ENCODE data around the gene IGF1R.

The IGF1R gene

DNA sequence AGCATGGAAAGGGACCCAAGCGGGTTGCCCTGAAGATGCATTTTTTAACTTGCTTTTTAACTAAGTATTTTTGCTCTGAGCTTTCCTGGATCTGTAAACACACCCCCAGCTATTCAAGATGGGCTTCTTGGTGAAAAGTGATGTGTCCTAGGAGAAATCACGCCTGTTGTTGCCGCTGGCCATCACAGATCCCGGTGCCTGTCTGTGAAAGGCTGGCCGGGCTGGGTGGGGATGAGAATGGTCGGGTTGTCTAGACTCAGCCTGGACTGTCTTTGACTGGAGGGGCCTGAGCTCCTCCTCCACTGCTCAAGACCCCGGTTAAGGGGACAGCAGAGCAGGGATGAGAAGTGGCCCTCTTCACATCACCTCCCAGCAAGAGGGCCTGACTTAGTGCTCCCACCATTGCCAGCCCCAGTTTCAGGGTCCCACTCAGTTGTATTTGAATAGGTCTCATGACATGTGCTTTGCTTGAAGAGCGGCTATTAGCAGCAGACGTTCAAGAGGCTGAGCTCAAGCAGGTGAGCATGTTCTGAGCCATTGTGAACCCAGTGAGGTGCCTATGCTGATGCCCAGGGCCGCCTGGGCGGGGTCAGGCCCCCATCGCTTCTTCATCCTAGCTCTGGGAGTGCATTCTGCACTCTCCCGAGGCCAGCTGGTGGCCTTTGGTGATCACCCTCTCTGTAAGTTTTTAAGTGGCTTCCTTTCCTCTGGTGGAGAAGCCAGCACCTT lies 79.9 kb downstream of the IGF1R start:
- DNase-seq: no peak

DNA sequence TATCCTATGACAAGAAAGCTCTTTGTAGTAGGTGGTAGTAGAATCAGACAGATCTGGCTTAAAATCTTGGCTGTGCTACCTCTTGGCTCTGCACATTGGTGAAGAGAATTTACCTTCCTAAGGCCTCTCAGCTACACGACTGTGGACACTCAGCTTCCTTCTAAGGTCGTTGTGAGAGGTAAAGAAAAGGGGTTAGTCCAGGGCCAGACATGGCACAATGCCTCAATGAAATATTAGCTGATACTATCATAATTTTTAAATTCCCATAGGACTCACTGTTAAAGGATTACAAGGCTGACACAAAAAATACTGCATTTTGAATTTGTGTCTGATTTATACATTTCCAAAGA lies 80.4 kb downstream of the IGF1R start:
- DNase-seq: no peak

DNA sequence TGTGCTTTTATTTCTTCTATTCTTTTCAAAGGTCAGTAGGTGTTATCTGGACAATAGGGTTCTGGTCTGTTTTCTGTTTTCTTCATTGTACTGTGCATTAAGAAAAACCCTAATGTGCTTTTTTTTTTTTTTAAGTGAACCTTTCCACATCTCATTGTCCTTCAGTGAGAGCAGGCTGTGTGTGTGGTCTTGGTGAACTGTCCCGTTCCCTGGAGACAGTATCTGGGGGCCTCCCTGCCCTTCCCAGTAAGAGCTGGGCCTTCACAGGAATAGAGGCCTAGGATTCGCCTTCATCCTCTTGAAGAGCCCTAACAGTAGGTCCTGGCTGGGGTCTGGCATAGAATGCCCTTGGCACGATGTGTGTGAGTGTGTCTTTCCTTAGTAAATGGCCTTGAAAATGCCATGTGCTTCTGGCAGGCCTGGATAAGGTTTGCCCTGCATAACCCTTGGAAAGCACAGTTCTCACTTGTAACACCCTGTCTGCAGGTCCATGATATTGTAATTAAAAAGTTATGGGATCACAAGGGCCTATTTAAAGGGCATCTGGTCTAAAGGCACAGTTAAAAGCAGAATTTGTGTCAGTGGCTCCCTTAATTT lies 81.2 kb downstream of the IGF1R start:
- DNase-seq: no peak

DNA sequence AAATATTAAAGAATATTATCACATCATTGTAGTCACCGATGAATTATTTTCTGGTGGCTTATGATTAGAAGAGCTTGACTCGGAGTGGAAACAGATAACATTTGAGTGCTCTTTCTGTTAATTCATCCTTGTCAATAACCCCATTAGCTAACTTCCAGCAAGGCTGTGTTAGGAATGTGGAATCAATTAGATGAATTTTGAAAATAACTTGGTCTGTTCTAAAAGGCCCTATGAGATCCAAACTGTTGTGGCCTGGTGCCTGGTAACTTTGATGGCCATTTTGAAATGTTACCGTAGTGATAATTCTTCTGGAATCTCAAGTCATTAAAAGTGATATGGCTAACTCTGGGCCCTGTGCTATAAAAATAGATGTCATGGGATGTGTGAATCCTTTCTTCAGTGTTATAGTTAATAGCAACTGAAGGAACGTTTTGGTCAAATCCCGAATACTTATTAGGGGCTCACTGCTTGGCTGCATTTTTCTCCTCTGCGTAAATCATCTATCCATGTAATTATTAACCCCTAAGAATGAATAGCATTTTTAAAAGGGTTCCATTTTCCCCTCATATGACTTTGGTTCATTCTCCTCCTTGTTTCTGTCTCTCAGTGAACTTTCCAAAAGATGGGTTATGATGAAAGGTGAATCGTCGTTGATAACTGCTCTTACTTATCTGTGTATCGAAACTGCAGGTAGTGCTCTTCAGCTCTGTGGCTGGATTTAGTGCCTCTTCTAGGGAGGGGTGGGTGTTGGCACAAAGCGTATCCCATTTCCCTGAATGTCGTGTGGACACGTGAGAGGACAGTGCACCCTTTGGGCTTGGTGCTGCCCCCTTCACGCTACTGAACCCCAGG lies 82.7 kb downstream of the IGF1R start:
- DNase-seq: no peak

DNA sequence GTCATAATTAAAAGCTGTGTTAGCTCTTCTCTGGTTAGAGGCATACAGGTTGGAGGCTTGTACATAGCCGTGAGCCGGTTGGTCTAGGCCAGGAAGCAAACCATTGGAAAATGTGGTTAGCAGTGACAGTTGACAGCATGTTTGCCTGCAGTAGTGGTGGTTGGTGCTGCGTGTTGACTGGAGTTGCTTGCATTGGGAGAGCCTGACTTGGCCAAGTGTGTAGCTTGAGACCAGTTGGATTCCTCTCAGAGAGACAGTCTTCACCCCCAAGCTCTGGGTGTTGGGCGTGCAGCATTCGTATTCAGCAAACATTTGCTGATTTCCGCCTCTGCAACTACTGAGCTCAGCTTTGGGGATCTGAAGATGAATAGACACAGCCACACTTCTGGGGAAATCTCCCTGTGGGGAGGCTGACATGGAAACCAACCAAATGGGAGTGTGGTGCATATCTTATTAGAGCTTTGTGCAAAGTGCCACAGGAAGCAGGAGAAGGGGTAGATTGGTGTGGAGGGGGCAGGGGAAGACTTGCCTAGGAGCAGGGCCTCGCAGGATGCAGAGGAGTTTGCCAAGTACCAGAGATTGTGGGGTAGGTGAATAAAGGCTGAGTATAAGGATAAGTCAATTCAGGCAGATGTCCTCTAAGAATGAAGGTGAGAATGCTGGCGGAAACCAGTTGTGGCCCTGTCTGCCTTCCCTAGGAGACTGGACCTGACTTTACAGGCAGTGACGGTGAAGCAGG lies 83.5 kb downstream of the IGF1R start:
- DNase-seq: no peak

DNA sequence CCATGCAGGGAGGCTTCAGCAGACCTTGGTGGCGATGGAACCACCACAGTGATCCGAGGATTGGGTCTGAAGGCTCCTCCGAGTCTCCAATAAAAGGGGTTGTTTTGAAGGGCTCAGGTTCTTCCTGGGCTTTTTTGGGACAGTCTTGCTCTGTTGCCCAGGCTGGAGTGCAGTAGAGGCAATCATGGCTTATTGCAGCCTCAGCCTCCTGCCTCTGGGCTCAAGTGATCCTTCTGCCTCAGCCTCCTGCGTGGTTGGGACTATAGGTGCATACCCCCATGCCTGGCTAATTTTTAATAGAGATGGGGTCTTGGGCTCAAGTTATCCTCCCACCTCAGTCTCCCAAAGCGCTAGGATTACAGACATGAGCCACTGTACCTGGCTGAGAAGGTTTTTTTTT lies 84.8 kb downstream of the IGF1R start:
- no peak for DNase-seq

DNA sequence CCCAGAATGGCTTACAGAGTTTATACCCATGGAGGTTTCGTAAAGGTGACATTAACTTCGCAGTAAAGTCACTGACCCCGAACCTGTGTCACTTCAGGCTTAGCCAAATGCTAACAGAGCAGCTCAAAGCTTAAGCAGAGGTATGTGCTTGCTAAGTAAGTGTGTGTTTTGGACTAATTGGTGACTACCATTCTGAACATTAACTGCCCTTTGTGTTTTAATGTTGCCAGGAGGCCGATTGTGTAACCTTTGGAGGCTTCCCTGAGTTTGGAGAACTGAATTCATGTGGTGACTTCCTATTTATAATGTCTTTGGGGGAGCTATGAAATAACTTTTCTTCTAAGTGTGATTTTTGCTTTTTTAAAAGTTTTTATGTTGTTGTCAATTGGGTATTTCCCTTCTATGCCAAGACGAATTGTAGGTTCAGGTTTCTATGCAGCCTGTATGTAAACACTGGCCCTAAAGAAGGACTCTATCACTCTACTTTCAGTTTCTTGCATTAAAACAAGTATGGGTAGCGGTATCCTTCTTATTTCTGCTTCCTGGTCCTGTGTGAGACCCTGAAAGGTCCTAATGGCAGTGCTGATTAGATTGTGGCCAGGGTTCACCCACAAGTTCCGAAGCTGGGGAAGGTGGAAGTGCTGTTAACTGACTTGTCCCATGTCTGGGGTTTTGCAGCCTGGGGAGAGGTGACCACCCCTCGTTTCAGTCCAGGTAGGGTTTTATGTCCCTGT lies 86.3 kb downstream of the IGF1R start:
- no peak for DNase-seq

DNA sequence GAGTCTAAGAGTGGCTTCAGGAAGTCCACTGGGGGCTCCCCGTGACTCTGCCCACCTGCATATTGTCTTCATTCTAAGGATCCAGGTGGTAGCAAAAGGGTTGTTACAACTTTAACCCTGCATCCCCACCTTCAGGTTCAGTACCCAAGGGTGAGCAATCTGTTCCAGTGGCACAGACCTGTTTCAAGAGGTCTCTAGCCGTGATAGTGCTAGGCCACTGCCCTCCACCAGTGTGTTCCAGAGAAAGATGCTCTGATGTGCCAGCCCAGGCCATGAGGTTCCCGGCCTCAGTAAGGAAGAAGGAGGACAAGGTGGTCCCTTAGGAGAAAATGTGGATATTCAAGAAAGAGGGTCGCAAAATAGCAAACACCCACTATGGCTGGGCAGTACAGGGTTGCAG lies 87.0 kb downstream of the IGF1R start:
- DNase-seq: no peak

DNA sequence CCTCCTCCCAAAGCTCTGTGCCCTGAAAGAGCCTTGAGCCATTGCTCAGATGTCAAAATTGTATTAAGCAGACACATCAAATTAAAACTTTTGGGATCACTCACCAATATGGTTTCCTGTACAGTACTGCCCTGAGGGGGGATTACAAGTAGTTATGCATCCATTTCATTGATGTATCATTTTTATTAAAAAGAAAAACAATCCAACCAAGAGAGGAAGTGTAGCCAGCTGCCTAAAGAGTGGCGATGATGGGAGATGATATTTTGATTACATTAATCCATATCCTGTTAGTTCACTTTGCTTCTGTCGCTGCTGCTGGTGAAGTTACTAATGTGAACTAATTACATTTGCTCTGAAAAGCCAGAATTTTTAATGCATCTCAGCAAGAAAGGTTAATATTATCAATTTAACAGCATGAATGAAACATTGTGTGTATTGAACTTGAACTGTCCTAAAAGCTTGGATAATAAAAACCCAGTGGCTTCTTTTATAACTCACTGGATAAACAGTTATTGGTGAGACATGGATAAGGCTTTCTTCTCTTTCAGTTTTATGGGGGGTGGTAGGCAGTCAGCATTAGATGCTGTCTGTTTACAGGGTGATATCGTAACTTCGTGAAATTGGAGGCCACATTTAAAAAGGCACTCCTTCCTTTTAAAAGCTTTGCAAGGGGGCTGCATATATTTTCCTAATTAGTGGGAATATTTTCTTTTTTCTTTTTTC lies 87.7 kb downstream of the IGF1R start:
- DNase-seq: no peak

DNA sequence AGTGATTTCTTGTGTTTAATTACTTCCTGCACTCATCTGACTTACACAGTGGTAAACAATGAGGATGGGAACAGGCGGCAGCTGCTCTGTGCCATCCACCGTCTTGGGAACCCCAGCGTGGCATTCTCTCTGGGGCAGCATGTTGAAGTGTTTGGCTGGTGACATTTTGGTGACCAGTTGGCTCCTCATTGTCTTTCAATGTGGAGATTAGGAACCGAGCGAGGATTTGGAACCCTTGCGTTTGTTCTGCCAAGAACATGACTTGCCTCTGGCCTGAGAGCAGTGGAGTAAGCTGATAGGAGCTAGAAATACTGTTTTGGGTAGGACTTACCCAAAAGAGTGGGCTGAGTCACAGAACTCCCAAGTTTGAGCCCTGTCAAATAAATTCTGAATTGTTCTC lies 88.8 kb downstream of the IGF1R start:
- DNase-seq: no peak

DNA sequence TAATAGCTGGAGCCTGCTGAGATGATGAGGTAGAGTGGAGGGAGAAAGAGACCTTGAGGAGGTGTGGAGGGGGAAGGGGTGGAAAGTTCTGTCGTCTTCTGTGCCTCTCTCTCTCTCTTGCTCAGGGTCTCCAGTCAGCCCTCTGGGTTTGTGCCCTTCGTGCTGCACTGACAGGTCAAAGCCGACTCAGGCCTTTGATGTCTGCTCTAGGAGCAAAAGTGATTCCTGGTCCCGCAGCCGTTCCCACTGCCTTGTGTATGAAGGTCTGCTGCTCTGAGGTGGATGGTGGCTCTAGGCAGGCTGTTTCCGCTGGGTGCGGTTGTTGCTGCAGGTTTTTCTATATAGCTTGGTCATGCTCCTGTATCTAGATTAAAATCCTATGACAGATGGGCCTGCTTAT lies 89.4 kb downstream of the IGF1R start:
- no peak for DNase-seq

DNA sequence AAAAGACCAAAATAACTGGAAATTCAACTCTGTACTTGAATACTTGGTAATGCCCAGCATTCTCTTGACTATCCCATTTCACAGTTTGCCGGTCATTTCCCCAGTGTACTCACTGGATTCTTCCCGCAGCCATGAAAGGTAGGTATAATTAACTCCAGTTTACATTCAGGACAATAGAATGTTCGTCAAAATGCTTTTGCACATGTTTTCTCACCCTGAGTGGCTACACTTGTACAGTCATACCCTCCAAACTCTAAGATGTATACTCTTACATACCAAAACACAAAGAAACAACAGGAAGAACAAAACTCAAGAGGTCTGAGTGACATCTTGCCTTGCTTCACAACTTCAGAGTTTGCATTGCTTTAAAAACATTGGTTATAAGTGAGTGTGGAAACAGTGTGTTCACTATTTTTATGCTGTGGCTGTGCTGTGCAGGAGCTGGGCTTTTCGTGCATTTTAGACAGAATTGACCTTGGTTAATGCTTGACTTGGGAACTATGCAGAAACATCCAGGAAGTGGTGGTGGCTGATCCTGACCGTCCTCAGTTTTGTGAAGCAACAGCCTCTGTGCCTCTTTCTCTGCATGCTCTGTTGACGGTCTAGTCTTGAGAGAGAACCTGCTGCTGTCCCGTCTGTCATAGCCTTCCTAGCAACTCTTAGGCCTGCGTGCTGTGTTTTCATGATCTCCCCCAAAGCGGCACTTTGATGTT lies 90.5 kb downstream of the IGF1R start:
- DNase-seq: no peak

DNA sequence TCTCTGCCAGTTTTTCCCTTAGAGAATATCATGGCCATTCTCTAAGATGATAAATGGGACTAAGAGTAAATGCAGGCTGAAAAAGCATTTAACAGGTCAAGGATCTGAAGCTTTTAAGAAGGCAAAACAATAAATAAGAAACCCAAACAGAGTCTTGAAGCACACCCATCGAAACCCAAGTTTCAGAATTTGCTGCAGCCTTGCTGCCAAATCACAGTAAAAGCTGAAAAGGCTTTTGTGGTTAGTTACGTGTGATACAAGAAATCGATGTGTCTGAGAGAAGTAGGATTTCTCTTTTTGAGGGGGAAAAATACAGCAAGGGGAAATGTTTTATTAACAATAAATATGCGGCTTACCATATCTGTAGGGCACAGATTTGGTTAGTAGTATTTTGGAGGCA lies 92.0 kb downstream of the IGF1R start:
- DNase-seq: no peak

DNA sequence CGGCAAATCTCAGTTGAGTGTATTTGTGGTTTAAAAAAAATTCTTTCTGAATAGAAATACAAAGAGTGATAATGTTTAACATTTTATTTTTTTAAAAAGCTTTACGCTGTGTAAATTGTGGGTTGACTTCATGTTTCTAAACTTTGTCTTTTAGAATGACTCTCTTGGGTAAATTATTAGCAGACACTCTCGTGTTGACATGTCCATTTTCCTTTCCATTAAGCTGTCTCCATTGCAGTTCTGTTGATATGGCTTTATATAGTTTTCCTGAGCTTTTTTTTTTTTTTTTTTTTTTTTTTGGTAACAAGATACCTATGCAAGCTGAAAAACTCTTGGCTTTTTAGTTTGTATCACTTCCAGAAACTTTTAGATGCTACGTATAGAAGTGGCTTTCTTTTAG lies 92.6 kb downstream of the IGF1R start:
- no peak for DNase-seq

DNA sequence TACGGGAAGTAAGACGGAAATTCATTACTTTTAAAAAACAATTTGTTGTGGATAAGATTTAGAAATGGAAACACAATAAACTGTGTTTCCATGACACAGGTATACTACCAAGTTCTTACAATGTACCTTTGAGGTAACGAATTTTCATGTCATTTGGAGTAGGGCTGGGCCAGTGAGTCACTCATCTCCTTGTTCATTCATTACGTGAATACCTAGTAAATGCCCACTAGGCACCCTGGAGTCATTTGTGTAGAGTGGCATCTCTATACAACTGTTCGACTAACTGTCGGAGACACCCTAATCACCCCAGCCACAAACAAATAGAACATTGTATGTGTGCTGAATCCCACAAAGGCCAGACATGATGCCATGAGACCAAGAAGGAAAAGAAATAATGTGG lies 94.8 kb downstream of the IGF1R start:
- no peak for DNase-seq

DNA sequence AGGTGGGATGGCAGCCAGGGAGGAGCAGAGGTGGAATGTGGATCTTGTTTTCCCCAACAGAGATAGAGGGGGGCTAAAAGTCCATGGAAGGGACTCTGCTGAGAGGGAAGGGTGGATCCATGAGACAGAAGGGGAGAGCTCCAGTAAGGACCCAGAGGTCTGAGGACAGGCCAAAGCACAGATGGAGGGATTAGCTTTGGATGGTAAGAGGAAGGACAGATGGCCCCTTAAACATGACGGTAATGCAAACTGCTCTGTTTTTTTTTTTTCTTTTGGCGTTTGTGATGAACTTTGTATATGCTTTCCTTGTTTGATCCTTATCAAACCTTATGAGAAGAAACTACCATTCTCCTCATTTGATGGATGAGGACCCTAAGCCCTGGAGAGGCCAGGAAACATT lies 96.2 kb downstream of the IGF1R start:
- no peak for DNase-seq

DNA sequence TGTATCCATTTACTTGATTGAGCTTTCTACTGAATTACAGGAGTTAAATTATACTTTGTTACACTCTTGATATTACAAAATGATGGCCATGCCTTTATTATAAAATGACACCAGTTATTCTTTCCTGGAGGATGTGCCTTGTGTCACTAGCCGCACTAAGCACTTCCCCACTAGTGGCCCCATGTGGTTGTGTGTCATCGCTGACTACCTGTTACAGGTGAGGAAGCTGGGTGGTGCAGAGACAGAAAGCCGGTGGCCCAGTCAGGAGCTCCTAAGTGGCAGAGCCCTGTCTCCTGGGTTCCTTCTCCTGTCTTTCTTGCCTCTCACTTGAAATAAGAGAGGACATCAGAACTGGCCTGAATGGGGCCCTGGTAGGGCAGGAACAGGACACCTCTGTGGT lies 96.8 kb downstream of the IGF1R start:
- DNase-seq: no peak

DNA sequence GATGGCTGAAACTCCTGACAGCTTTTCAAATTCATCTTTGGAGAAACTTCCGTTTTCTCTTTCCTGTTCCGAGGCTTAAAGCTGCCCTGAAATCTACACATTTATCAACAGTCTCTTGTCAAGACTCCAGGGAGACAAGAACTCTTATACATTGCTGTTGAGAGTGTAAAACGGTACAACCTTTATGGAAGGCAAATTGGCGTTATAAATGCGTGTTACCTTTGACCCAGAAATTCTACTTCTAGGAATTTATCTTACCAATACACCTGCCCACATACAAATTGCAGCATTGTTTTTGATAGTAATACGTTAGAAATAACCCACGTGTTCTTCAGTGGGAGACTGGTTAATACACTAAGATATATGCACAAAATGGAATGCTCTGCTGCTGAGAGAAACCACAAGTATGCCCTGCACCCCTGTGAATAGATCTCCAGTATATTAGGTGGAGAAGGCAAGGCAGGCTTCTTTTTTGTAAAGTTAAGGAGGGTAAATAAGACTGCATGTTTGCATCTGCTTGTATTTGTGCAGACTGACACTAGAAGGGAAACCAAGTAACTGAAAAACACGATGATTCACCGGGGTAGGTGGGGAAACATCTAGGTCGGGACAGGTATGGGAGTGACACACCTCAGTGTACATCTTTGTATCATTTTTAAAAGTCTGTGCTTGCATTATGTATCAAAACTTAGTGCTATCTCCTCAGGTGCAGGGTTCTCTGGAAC lies 97.5 kb downstream of the IGF1R start:
- DNase-seq: no peak

DNA sequence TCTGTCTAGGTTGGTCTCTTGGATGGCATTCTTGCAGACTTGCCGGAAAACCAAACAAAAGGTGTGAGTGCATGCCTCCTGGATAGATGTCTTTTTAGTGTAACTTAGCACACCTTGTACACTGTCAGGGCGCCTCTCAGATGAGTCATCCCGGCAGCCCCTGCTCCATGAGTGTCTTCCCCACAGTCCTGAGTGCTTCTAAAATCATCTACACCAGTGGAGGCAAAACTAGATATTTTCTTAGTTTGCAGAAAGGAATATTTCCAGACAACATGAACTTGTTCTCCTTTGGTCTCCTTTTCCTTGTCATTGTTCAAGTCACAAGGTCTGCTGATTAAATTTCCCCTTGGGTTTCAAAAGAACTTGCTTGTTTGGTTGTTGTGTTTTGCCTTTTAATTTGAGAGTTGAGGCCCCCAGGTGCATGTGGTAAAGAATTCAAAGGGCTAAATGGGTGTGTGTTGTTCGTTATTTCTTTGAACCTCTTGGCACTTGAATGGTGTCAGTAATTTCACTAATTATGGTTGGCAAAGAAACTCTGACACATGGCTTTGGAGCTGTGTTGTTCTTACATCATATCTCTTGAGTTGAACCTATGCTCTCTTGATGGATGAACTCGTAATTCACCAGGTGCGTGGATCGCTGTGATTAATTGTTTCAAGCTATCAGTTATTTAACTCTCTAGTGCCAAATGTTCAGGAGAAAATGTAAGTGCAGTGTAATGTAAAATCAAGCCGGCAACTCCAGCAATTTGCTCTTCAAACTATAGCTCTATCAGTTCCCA lies 98.2 kb downstream of the IGF1R start:
- DNase-seq: no peak

DNA sequence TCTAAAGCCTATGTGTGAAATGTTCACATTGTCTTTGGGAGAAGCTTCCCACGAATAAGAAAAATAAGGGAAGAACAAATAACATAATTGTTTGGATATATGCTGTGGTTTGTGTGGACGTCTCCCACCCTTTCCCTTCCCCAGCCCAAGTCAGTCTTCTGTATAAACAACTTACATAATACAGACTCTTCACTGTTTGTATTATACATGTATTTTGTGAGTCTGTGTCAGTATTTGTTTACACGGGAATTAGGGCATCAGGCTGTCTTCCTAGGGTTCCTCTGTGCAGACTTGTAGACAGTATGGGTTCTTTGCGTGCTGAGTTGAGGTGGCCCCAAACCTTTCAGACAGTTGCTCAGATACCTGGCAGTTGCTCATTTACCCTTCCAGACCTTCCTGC lies 103.4 kb downstream of the IGF1R start:
- no peak for DNase-seq

All from effector CD4-positive, alpha-beta T cell (primary cell).